HCT116 (cell line): Measurements from ENCODE around the gene GFAP.

Source experiments
- CEBPB ChIP-seq: IDR thresholded peaks from 2 replicates; pipeline ENCODE4 v1.6.1; 2012; ENCODE audit warnings: low read depth
- CTCF ChIP-seq, 3 experiments: fragments of 200-600 bp in 1 of 3; sonication (generic) in 1 of 3; IDR thresholded peaks in 2 of 3; conservative IDR thresholded peaks in 1 of 3; 2 replicates each; pipeline ENCODE4 v1.5.1; 2012 to 2017; ENCODE audit warnings: low read depth in 2 of 3, low read length in 2 of 3, antibody characterized with exemption in 1 of 3, borderline replicate concordance in 1 of 3, control low read depth in 1 of 3, mild to moderate bottlenecking in 1 of 3, mixed read lengths in 1 of 3, mixed run types in 1 of 3, moderate library complexity in 1 of 3; ENCODE audit not compliant: insufficient read depth in 1 of 3
- MAX ChIP-seq: IDR thresholded peaks from 2 replicates; pipeline ENCODE4 v1.6.1; 2012
- POLR2AphosphoS5 ChIP-seq: IDR thresholded peaks from 2 replicates; pipeline ENCODE4 v1.6.1; 2011; ENCODE audit warnings: mild to moderate bottlenecking, low read depth, low read length, moderate library complexity
- SRF ChIP-seq: IDR thresholded peaks from 2 replicates; pipeline ENCODE4 v1.6.1; 2012; ENCODE audit warnings: low read depth
- YY1 ChIP-seq: IDR thresholded peaks from 2 replicates; pipeline ENCODE4 v1.6.1; 2011; ENCODE audit warnings: low read length, low read depth, moderate library complexity, mild to moderate bottlenecking; ENCODE audit not compliant: insufficient replicate concordance; ENCODE audit errors: extremely low read depth

- TF ChIP-seq CEBPB = no peak
- TF ChIP-seq MAX = no peak
- no peak for TF ChIP-seq CTCF (IDR thresholded peaks at IDR 0.05 in 2 of 3, conservative IDR thresholded peaks at IDR 0.05 in 1 of 3; ENCODE audit: borderline replicate concordance in 1 of 3, insufficient read depth in 1 of 3, low read depth in 2 of 3, low read length in 2 of 3)
- no peak for TF ChIP-seq YY1
- no peak; the same call in 1 of the 2 replicates for TF ChIP-seq POLR2AphosphoS5
- no peak for TF ChIP-seq SRF
Measured at GRCh38 chr17:44925731-44926697, 10.7 kb upstream of the GFAP start.
